HepG2 (cell line): ENCODE data around the gene STEAP1. TPM values are rescaled to one million over a fixed set of nuclear protein-coding genes. Genes with fewer than 3 reads are reported as not detected.
A peak's percentile ranks its signal among the peaks of the same experiment; 100 is the strongest.

Experiments
- CBX5 ChIP-seq: sonication (generic); formaldehyde crosslinking; IDR thresholded peaks from 2 replicates; pipeline ENCODE4 v1.4.0; 2020; ENCODE audit warnings: missing genetic modification reagents, borderline replicate concordance
- CENPT ChIP-seq: sonication (generic); formaldehyde crosslinking; IDR thresholded peaks from 2 replicates; pipeline ENCODE4 v1.8.0; 2022; ENCODE audit warnings: low read depth, mild to moderate bottlenecking, moderate library complexity, missing genetic modification reagents
- FOXA3 ChIP-seq: IDR thresholded peaks from 2 replicates; pipeline ENCODE4 v1.6.1; 2016; ENCODE audit warnings: missing genetic modification reagents, missing compliant biosample characterization
- GATAD2A ChIP-seq: IDR thresholded peaks from 2 replicates; pipeline ENCODE4 v1.6.1; 2016
- HNRNPUL1 ChIP-seq: fragments of 200-400 bp; formaldehyde crosslinking; IDR thresholded peaks from 2 replicates; pipeline ENCODE4 v1.6.1; 2017; ENCODE audit warnings: low read depth, mild to moderate bottlenecking, low read length, moderate library complexity
- MAFG ChIP-seq: sonication (generic); formaldehyde crosslinking; IDR thresholded peaks from 2 replicates; pipeline ENCODE4 v1.5.1; 2020; ENCODE audit warnings: mild to moderate bottlenecking, missing genetic modification reagents
- MBD4 ChIP-seq: IDR thresholded peaks from 2 replicates; pipeline ENCODE4 v1.6.1; 2012; ENCODE audit warnings: low read length, inconsistent platforms, borderline replicate concordance
- SSRP1 ChIP-seq: IDR thresholded peaks from 2 replicates; pipeline ENCODE4 v1.6.1; 2016; ENCODE audit warnings: control low read depth
- TAF1 ChIP-seq: sonication (generic); formaldehyde crosslinking; IDR thresholded peaks from 2 replicates; pipeline ENCODE4 v1.4.0; 2020; ENCODE audit warnings: missing genetic modification reagents
- U2AF1 ChIP-seq: fragments of 200-400 bp; formaldehyde crosslinking; optimal IDR thresholded peaks from 2 replicates; pipeline ENCODE3; 2017; ENCODE audit warnings: mild to moderate bottlenecking, low read depth, low read length
- ZBTB38 ChIP-seq: sonication (generic); formaldehyde crosslinking; IDR thresholded peaks from 2 replicates; pipeline ENCODE4 v1.5.1; 2020; ENCODE audit warnings: mild to moderate bottlenecking, missing genetic modification reagents
- ZFP37 ChIP-seq: sonication (generic); formaldehyde crosslinking; IDR thresholded peaks from 2 replicates; pipeline ENCODE4 v1.4.0; 2020; ENCODE audit warnings: missing genetic modification reagents, borderline replicate concordance
- ZNF333 ChIP-seq: sonication (generic); formaldehyde crosslinking; IDR thresholded peaks from 2 replicates; pipeline ENCODE4 v1.4.0; 2020; ENCODE audit warnings: mild to moderate bottlenecking, missing genetic modification reagents, borderline replicate concordance
- ZNF383 ChIP-seq: sonication (generic); formaldehyde crosslinking; IDR thresholded peaks from 2 replicates; pipeline ENCODE4 v1.4.0; 2020; ENCODE audit warnings: missing genetic modification reagents, mild to moderate bottlenecking, borderline replicate concordance
- ZNF652 ChIP-seq: IDR thresholded peaks from 2 replicates; pipeline ENCODE4 v1.6.1; 2016; ENCODE audit warnings: low read depth, borderline replicate concordance
- ZNF780A ChIP-seq: sonication (generic); formaldehyde crosslinking; IDR thresholded peaks from 2 replicates; pipeline ENCODE4 v1.8.0; 2022; ENCODE audit warnings: mild to moderate bottlenecking, missing genetic modification reagents, moderate library complexity
- polyA plus RNA-seq, 8 experiments: library from polyadenylated mRNA; depleted of rRNA in 3 of 8; stranded (reverse) in 7 of 8; unstranded in 1 of 8; fragments of >200 nt; fragmentation: Illumina TruSeq in 4 of 8; extraction: Trizol in 4 of 8; gene quantifications; 2 replicates each; pipeline versions ENCODE4 v1.2.1 to v1.2.3, GENCODE V29; 2011 to 2016; ENCODE audit warnings: low read depth in 4 of 8, missing spikeins in 1 of 8, mixed read lengths in 1 of 8; ENCODE audit not compliant: insufficient read depth in 1 of 8
- total RNA-seq, 5 experiments: library from RNA; depleted of rRNA; stranded (reverse); fragments of >200 nt; fragmentation: Illumina TruSeq; extraction: Trizol; gene quantifications; 2 replicates each; pipeline ENCODE4 v1.2.3, GENCODE V29; 2016; ENCODE audit warnings: low read depth in 1 of 5
- TF ChIP-seq, protein P1 (sequence below): sonication (generic); formaldehyde crosslinking; IDR thresholded peaks from 2 replicates; pipeline ENCODE4 v1.4.0; 2020; ENCODE audit warnings: mild to moderate bottlenecking, missing genetic modification reagents
- TF ChIP-seq, protein P2 (sequence below): sonication (generic); formaldehyde crosslinking; IDR thresholded peaks from 2 replicates; pipeline ENCODE4 v1.5.1; 2020; ENCODE audit warnings: mild to moderate bottlenecking, missing genetic modification reagents
- TF ChIP-seq, protein P3 (sequence below): sonication (generic); formaldehyde crosslinking; IDR thresholded peaks from 2 replicates; pipeline ENCODE4 v1.9.0; 2021; ENCODE audit warnings: missing genetic modification reagents, borderline replicate concordance
- TF ChIP-seq, protein P4 (sequence below): sonication (generic); formaldehyde crosslinking; IDR thresholded peaks from 2 replicates; pipeline ENCODE4 v1.4.0; 2020; ENCODE audit warnings: missing genetic modification reagents

The STEAP1 gene
- total and polyA plus RNA-seq, 2 of the 13 experiments (the other 11 are each of a cell fraction or from before 2014, with no cell fraction given) = 23.2 to 24.2 TPM

DNA sequence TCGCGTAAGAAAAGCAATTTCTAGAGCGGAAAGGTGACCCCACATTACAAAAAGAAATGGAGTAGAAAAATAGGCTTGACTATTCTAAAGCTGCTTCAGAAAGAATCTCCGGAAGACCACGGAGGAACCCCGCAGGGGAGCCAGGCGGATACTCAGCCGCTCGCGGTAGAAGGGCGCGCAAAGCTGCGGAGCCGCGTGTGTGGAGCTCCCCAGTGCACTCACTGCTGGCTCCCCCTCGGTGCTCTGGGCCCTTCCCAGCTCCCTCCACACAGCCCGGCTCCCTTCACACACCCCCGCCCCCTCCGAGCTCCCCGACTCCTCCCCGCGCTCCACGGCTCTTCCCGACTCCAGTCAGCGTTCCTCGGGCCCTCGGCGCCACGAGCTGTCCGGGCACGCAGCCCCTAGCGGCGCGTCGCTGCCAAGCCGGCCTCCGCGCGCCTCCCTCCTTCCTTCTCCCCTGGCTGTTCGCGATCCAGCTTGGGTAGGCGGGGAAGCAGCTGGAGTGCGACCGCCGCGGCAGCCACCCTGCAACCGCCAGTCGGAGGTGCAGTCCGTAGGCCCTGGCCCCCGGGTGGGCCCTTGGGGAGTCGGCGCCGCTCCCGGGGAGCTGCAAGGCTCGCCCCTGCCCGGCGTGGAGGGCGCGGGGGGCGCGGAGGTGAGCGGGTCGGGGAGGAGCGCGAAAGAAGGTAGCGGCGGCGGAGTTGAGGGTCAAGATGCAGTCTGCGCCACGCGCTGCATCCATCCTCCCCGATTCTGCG is 57.3 kb downstream of the STEAP1 start, which contains the start of gene STEAP2 (continued):
- TF ChIP-seq ZBTB38 (CRISPR knock-in tag) (peak; percentile 67; the same call in 1 of the 2 replicates), CENPT (CRISPR knock-in tag) (no peak), ZNF333 (CRISPR knock-in tag) (0 out of 2 replicates have a peak, but pooled peaks have one; percentile 82), TAF1 (CRISPR knock-in tag) (peak; percentile 75), MBD4 (no peak), SSRP1 (CRISPR knock-in tag) (no peak), FOXA3 (peak; percentile 58; the same call in 1 of the 2 replicates), ZNF780A (CRISPR knock-in tag) (peak; percentile 73; the same call in 1 of the 2 replicates), U2AF1 (no peak), HNRNPUL1 (no peak), ZNF652 (CRISPR knock-in tag) (no peak), MAFG (CRISPR knock-in tag) (no peak), GATAD2A (CRISPR knock-in tag) (peak; percentile 82), ZNF383 (CRISPR knock-in tag) (peak; percentile 93; the same call in 1 of the 2 replicates), CBX5 (CRISPR knock-in tag) (peak; percentile 85; the same call in 1 of the 2 replicates), ZFP37 (CRISPR knock-in tag) (no peak)
- TF ChIP-seq, protein P1, sequence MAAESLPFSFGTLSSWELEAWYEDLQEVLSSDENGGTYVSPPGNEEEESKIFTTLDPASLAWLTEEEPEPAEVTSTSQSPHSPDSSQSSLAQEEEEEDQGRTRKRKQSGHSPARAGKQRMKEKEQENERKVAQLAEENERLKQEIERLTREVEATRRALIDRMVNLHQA (CRISPR knock-in tag) = no peak
- TF ChIP-seq, protein P2, sequence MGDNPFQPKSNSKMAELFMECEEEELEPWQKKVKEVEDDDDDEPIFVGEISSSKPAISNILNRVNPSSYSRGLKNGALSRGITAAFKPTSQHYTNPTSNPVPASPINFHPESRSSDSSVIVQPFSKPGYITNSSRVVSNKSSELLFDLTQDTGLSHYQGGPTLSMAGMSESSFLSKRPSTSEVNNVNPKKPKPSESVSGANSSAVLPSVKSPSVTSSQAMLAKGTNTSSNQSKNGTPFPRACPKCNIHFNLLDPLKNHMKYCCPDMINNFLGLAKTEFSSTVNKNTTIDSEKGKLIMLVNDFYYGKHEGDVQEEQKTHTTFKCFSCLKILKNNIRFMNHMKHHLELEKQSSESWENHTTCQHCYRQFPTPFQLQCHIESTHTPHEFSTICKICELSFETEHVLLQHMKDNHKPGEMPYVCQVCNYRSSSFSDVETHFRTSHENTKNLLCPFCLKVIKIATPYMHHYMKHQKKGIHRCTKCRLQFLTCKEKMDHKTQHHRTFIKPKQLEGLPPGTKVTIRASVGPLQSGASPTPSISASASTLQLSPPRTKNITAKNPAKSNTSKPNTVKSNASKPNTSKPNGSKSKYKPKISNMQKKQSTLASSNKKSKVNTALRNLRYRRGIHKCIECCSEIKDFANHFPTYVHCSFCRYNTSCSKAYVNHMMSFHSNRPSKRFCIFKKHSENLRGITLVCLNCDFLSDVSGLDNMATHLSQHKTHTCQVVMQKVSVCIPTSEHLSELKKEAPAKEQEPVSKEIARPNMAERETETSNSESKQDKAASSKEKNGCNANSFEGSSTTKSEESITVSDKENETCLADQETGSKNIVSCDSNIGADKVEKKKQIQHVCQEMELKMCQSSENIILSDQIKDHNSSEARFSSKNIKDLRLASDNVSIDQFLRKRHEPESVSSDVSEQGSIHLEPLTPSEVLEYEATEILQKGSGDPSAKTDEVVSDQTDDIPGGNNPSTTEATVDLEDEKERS = 0 out of 2 replicates have a peak, but pooled peaks have one; percentile 89
- TF ChIP-seq, protein P3, sequence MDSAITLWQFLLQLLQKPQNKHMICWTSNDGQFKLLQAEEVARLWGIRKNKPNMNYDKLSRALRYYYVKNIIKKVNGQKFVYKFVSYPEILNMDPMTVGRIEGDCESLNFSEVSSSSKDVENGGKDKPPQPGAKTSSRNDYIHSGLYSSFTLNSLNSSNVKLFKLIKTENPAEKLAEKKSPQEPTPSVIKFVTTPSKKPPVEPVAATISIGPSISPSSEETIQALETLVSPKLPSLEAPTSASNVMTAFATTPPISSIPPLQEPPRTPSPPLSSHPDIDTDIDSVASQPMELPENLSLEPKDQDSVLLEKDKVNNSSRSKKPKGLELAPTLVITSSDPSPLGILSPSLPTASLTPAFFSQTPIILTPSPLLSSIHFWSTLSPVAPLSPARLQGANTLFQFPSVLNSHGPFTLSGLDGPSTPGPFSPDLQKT (CRISPR knock-in tag) = no peak
- TF ChIP-seq, protein P4, sequence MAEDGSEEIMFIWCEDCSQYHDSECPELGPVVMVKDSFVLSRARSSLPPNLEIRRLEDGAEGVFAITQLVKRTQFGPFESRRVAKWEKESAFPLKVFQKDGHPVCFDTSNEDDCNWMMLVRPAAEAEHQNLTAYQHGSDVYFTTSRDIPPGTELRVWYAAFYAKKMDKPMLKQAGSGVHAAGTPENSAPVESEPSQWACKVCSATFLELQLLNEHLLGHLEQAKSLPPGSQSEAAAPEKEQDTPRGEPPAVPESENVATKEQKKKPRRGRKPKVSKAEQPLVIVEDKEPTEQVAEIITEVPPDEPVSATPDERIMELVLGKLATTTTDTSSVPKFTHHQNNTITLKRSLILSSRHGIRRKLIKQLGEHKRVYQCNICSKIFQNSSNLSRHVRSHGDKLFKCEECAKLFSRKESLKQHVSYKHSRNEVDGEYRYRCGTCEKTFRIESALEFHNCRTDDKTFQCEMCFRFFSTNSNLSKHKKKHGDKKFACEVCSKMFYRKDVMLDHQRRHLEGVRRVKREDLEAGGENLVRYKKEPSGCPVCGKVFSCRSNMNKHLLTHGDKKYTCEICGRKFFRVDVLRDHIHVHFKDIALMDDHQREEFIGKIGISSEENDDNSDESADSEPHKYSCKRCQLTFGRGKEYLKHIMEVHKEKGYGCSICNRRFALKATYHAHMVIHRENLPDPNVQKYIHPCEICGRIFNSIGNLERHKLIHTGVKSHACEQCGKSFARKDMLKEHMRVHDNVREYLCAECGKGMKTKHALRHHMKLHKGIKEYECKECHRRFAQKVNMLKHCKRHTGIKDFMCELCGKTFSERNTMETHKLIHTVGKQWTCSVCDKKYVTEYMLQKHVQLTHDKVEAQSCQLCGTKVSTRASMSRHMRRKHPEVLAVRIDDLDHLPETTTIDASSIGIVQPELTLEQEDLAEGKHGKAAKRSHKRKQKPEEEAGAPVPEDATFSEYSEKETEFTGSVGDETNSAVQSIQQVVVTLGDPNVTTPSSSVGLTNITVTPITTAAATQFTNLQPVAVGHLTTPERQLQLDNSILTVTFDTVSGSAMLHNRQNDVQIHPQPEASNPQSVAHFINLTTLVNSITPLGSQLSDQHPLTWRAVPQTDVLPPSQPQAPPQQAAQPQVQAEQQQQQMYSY (CRISPR knock-in tag) = no peak
